Osteocyte (in vitro differentiated cells): ENCODE results near the gene KCNN2. TPM values are rescaled to one million over a fixed set of nuclear protein-coding genes. Genes with fewer than 3 reads are reported as not detected.

ENCODE experiments used
- DNase-seq: peaks from one replicate; pipeline ENCODE4 v3.0.0; 2021; ENCODE audit warnings: mixed read lengths; ENCODE audit not compliant: unreplicated experiment; ENCODE audit errors: extremely low spot score
- H3K27ac Mint-ChIP-seq: one replicate; pipeline ENCODE4 v1.8.0; 2021; ENCODE audit warnings: mild to moderate bottlenecking, mixed read lengths; ENCODE audit not compliant: unreplicated experiment
- H3K27me3 Mint-ChIP-seq: one replicate; pipeline ENCODE4 v1.8.0; 2021; ENCODE audit warnings: mixed read lengths; ENCODE audit not compliant: unreplicated experiment
- H3K36me3 Mint-ChIP-seq: one replicate; pipeline ENCODE4 v1.8.0; 2021; ENCODE audit warnings: mixed read lengths; ENCODE audit not compliant: unreplicated experiment
- H3K4me1 Mint-ChIP-seq: one replicate; pipeline ENCODE4 v1.8.0; 2021; ENCODE audit warnings: mixed read lengths; ENCODE audit not compliant: unreplicated experiment
- H3K4me3 Mint-ChIP-seq: one replicate; pipeline ENCODE4 v1.8.0; 2021; ENCODE audit warnings: mild to moderate bottlenecking, moderate library complexity, mixed read lengths; ENCODE audit not compliant: unreplicated experiment
- H3K9me3 Mint-ChIP-seq: one replicate; pipeline ENCODE4 v1.8.0; 2021; ENCODE audit warnings: mixed read lengths; ENCODE audit not compliant: unreplicated experiment
- CTCF ChIP-seq: fragments of 200-600 bp; sonication (generic); IDR thresholded peaks from 2 replicates; pipeline ENCODE4 v1.5.0; 2021; ENCODE audit warnings: antibody characterized with exemption, mild to moderate bottlenecking, moderate library complexity
- total RNA-seq: library from RNA; stranded (reverse); gene quantifications from 2 replicates; pipeline ENCODE4 v1.2.1, GENCODE V29; 2021

The KCNN2 gene
- total RNA-seq, 1 donor from 2014 or later: 0.08 TPM

- Mint-ChIP-seq H3K4me1 (no peaks in the 10 kb centered on the region), H3K36me3 (no peaks in the 10 kb centered on the region), H3K27me3 (peaks cover 7% of the 10 kb centered on the region), H3K9me3 (no peaks in the 10 kb centered on the region), H3K27ac (no peak overlapping the region), H3K4me3 (no peak overlapping the region)
- no peak for TF ChIP-seq CTCF
- DNase-seq: no peak
Measured at GRCh38 chr5:114469372-114469771, 107.5 kb downstream of the KCNN2 start.

GRCh38 chr5:114471529-114471928, 109.7 kb downstream of the KCNN2 start:
- no peak for DNase-seq
- Mint-ChIP-seq H3K36me3 (no peaks in the 10 kb centered on the region), H3K27me3 (peaks cover 7% of the 10 kb centered on the region), H3K4me1 (no peaks in the 10 kb centered on the region), H3K9me3 (no peaks in the 10 kb centered on the region), H3K27ac (no peak overlapping the region), H3K4me3 (no peak overlapping the region)
- no peak for TF ChIP-seq CTCF

GRCh38 chr5:114473541-114473940, 111.7 kb downstream of the KCNN2 start:
- no peak overlapping the region for H3K27ac Mint-ChIP-seq
- no peak for DNase-seq
- peaks cover 4% of the 10 kb centered on the region for H3K27me3 Mint-ChIP-seq
- no peak overlapping the region for H3K4me3 Mint-ChIP-seq
- no peaks in the 10 kb centered on the region for H3K4me1 Mint-ChIP-seq
- peaks cover under 1% of the 10 kb centered on the region for H3K9me3 Mint-ChIP-seq
- H3K36me3 Mint-ChIP-seq: no peaks in the 10 kb centered on the region
- no peak for TF ChIP-seq CTCF

- H3K36me3 Mint-ChIP-seq: no peaks in the 10 kb centered on the region
Measured at GRCh38 chr5:114477816-114478334, 116.0 kb downstream of the KCNN2 start.

GRCh38 chr5:114500756-114501155, 138.9 kb downstream of the KCNN2 start:
- no peak for TF ChIP-seq CTCF
- Mint-ChIP-seq H3K4me3 (no peak overlapping the region), H3K9me3 (no peaks in the 10 kb centered on the region), H3K4me1 (no peaks in the 10 kb centered on the region), H3K36me3 (no peaks in the 10 kb centered on the region), H3K27me3 (peaks cover 3% of the 10 kb centered on the region), H3K27ac (no peak overlapping the region)
- no peak for DNase-seq

More at GRCh38 chr5:114477816-114478334, 116.0 kb downstream of the KCNN2 start:
- peaks cover 11% of the 10 kb centered on the region for H3K9me3 Mint-ChIP-seq
- TF ChIP-seq CTCF: no peak
- H3K4me3 Mint-ChIP-seq: no peak overlapping the region
- H3K27ac Mint-ChIP-seq: no peak overlapping the region
- H3K27me3 Mint-ChIP-seq: no peaks in the 10 kb centered on the region
- no peak for DNase-seq
- H3K4me1 Mint-ChIP-seq: no peaks in the 10 kb centered on the region
